A549 (cell line): ENCODE measurements around the gene ITSN1. TPM values are rescaled to one million over a fixed set of nuclear protein-coding genes. Genes with fewer than 3 reads are reported as not detected.

Experiments
- ATAC-seq, 2 experiments: fragments of 200-7000 bp in 1 of 2; fragments of >200 bp in 1 of 2; cut with Nextera tagmentation in 1 of 2; cut with Tn5 transposase in 1 of 2; 3 replicates each; pipeline versions ENCODE4 v1.8.0 to v1.9.1; 2018 to 2020; ENCODE audit warnings: mild to moderate bottlenecking in 1 of 2, moderate library complexity in 1 of 2
- CTCF ChIA-PET: fragments of 300-600 bp; sonication (Branson Sonifier 250); formaldehyde crosslinking; extraction: SDS; loops from one replicate; lab custom pipeline; 2021; ENCODE audit warnings: antibody characterized with exemption, inconsistent platforms; lab: Yijun Ruan, JAX
- POLR2A ChIA-PET: fragments of 350-600 bp; formaldehyde crosslinking; extraction: SDS; loops from one replicate; lab custom pipeline; 2021; ENCODE audit warnings: antibody characterized with exemption, inconsistent platforms; lab: Yijun Ruan, JAX
- DNase-seq, 2 experiments: peaks; one replicate each; pipeline versions ENCODE4 v3.0.0 to v3.0.0-alpha.2; 2011 to 2016; ENCODE audit warnings: low read depth in 1 of 2, low spot score in 1 of 2
- FAIRE-seq: peaks from 2 replicates; lab custom pipeline; 2011; peaks lifted over from hg19 to GRCh38; lab: Jason Lieb, UNC
- H3K27ac ChIP-seq, 2 experiments: fragments of >200 bp; sonication (Bioruptor Twin); formaldehyde crosslinking; 3 replicates each; pipeline ENCODE4 v1.5.1; 2016 to 2017
- H3K4me1 ChIP-seq: fragments of >200 bp; sonication (Bioruptor Twin); formaldehyde crosslinking; 3 replicates; pipeline ENCODE4 v1.6.1; 2016
- H3K4me2 ChIP-seq: fragments of >200 bp; sonication (Bioruptor Twin); formaldehyde crosslinking; 3 replicates; pipeline ENCODE4 v1.6.1; 2016
- H3K4me3 ChIP-seq: fragments of >200 bp; sonication (Bioruptor Twin); formaldehyde crosslinking; 3 replicates; pipeline ENCODE4 v1.5.1; 2016
- H3K9me3 ChIP-seq: fragments of >200 bp; sonication (Bioruptor Twin); formaldehyde crosslinking; 3 replicates; pipeline ENCODE4 v1.6.1; 2016
- BHLHE40 ChIP-seq: IDR thresholded peaks from 2 replicates; pipeline ENCODE4 v1.6.1; 2012; ENCODE audit warnings: low read depth, low read length, inconsistent platforms
- CBX2 ChIP-seq: fragments of 200-600 bp; sonication (generic); IDR thresholded peaks from 2 replicates; pipeline ENCODE4 v1.6.1; 2016; ENCODE audit warnings: low read depth, mild to moderate bottlenecking, borderline replicate concordance
- CHD4 ChIP-seq: fragments of 200-600 bp; sonication (generic); IDR thresholded peaks from 2 replicates; pipeline ENCODE4 v1.6.1; 2016; ENCODE audit warnings: antibody characterized with exemption, mild to moderate bottlenecking, borderline replicate concordance
- CTCF ChIP-seq: fragments of >200 bp; sonication (Bioruptor Twin); formaldehyde crosslinking; IDR thresholded peaks from 3 replicates; pipeline ENCODE4 v1.5.1; 2016
- EP300 ChIP-seq, 2 experiments: fragments of >200 bp; sonication (Bioruptor Twin); formaldehyde crosslinking; IDR thresholded peaks; 2 replicates in 1 of 2; 3 replicates in 1 of 2; pipeline ENCODE4 v1.6.1; 2016 to 2017
- FOSL2 ChIP-seq, 2 experiments: fragments of 450-650 bp in 1 of 2; fragments of >200 bp in 1 of 2; sonication (Bioruptor Twin) in 1 of 2; formaldehyde crosslinking; IDR thresholded peaks; 2 replicates each; pipeline versions ENCODE4 v1.5.0 to v1.6.1; 2016 to 2020; ENCODE audit warnings: mild to moderate bottlenecking in 1 of 2, moderate library complexity in 1 of 2
- GATA3 ChIP-seq: IDR thresholded peaks from 2 replicates; pipeline ENCODE4 v1.6.1; 2012; ENCODE audit warnings: borderline replicate concordance
- HEYL ChIP-seq: fragments of 250-450 bp; sonication (Bioruptor Pico); IDR thresholded peaks from 2 replicates; pipeline ENCODE4 v1.8.0; 2021; ENCODE audit warnings: mild to moderate bottlenecking, moderate library complexity
- HOXB13 ChIP-seq: fragments of 250-450 bp; sonication (Bioruptor Pico); IDR thresholded peaks from 2 replicates; pipeline ENCODE4 v1.5.0; 2020; ENCODE audit warnings: low read depth, mild to moderate bottlenecking, moderate library complexity
- JUN ChIP-seq, 2 experiments: fragments of >200 bp; sonication (Bioruptor Twin); formaldehyde crosslinking; IDR thresholded peaks; 2 replicates in 1 of 2; 3 replicates in 1 of 2; pipeline ENCODE4 v1.6.1; 2016 to 2017
- KDM5A ChIP-seq: fragments of 200-600 bp; sonication (generic); IDR thresholded peaks from 2 replicates; pipeline ENCODE4 v1.6.1; 2016; ENCODE audit warnings: antibody characterized with exemption, mild to moderate bottlenecking
- MAFK ChIP-seq: fragments of 450-650 bp; IDR thresholded peaks from 2 replicates; pipeline ENCODE4 v1.6.1; 2014; ENCODE audit not compliant: partially characterized antibody
- NPAS2 ChIP-seq: fragments of 250-450 bp; sonication (Bioruptor Pico); IDR thresholded peaks from 2 replicates; pipeline ENCODE4 v1.8.0; 2022; ENCODE audit warnings: mild to moderate bottlenecking, moderate library complexity, borderline replicate concordance
- PHF8 ChIP-seq: fragments of 200-600 bp; sonication (generic); IDR thresholded peaks from 2 replicates; pipeline ENCODE4 v1.6.1; 2016; ENCODE audit warnings: low read depth, mild to moderate bottlenecking, antibody characterized with exemption, moderate library complexity, borderline replicate concordance
- RAD21 ChIP-seq, 2 experiments: fragments of >200 bp in 1 of 2; sonication (Bioruptor Twin) in 1 of 2; formaldehyde crosslinking in 1 of 2; IDR thresholded peaks in 1 of 2; conservative IDR thresholded peaks in 1 of 2; 2 replicates in 1 of 2; 3 replicates in 1 of 2; pipeline ENCODE4 v1.6.1; 2012 to 2018; ENCODE audit warnings: inconsistent platforms in 1 of 2
- RNF2 ChIP-seq: fragments of 200-600 bp; sonication (generic); IDR thresholded peaks from 2 replicates; pipeline ENCODE4 v1.6.1; 2016; ENCODE audit warnings: low read depth, mild to moderate bottlenecking, antibody characterized with exemption, moderate library complexity, borderline replicate concordance
- USF2 ChIP-seq: fragments of 450-650 bp; IDR thresholded peaks from 2 replicates; pipeline ENCODE4 v1.6.1; 2014; ENCODE audit warnings: antibody characterized with exemption
- ZC3H11A ChIP-seq: fragments of 450-650 bp; IDR thresholded peaks from 2 replicates; pipeline ENCODE4 v1.6.1; 2014; ENCODE audit warnings: antibody characterized with exemption, mild to moderate bottlenecking
- ZNF302 ChIP-seq: fragments of 250-450 bp; sonication (Bioruptor Pico); IDR thresholded peaks from 2 replicates; pipeline ENCODE4 v1.9.0; 2021; ENCODE audit warnings: inconsistent platforms, mild to moderate bottlenecking, moderate library complexity
- WGBS: methylation state at CpG from one replicate; pipeline ENCODE4 v1.1.6; 2017; ENCODE audit errors: missing lambda C conversion rate; 5-methylcytosine and 5-hydroxymethylcytosine counted together
- polyA plus RNA-seq, 4 experiments: library from polyadenylated mRNA; depleted of rRNA in 3 of 4; stranded (reverse); fragments of >200 nt; fragmentation: RNase III in 1 of 4; extraction: RNeasy Plus Mini Kit Qiagen cat#74134 plus additional on column Dnase treatment in 1 of 4; gene quantifications; 2 replicates in 3 of 4; 3 replicates in 1 of 4; pipeline ENCODE4 v1.2.3, GENCODE V29; 2011 to 2017
- TF ChIP-seq, protein P1 (sequence below): fragments of 250-450 bp; sonication (Bioruptor Pico); IDR thresholded peaks from 2 replicates; pipeline ENCODE4 v1.5.0; 2021; ENCODE audit warnings: mild to moderate bottlenecking, moderate library complexity, borderline replicate concordance
- TF ChIP-seq, protein P2 (sequence below): IDR thresholded peaks from 2 replicates; pipeline ENCODE4 v1.6.1; 2012
- TF ChIP-seq, protein P3 (sequence below): fragments of 200-600 bp; sonication (generic); IDR thresholded peaks from 2 replicates; pipeline ENCODE4 v1.6.1; 2016; ENCODE audit warnings: antibody characterized with exemption, mild to moderate bottlenecking, moderate library complexity

ITSN1 gene
- polyA plus RNA-seq, 2 of the 4 experiments (the other 2 are of a cell fraction): 15.2 to 23.7 TPM

- TF ChIP-seq, protein P1, sequence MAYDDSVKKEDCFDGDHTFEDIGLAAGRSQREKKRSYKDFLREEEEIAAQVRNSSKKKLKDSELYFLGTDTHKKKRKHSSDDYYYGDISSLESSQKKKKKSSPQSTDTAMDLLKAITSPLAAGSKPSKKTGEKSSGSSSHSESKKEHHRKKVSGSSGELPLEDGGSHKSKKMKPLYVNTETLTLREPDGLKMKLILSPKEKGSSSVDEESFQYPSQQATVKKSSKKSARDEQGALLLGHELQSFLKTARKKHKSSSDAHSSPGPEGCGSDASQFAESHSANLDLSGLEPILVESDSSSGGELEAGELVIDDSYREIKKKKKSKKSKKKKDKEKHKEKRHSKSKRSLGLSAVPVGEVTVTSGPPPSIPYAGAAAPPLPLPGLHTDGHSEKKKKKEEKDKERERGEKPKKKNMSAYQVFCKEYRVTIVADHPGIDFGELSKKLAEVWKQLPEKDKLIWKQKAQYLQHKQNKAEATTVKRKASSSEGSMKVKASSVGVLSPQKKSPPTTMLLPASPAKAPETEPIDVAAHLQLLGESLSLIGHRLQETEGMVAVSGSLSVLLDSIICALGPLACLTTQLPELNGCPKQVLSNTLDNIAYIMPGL: no peak
- TF ChIP-seq HEYL (CRISPR knock-in tag) (no peak), ZC3H11A (no peak)
These were observed 97.4 kb downstream of the ITSN1 start (continued) for GRCh38 chr21:33739701-33740100.

DNA sequence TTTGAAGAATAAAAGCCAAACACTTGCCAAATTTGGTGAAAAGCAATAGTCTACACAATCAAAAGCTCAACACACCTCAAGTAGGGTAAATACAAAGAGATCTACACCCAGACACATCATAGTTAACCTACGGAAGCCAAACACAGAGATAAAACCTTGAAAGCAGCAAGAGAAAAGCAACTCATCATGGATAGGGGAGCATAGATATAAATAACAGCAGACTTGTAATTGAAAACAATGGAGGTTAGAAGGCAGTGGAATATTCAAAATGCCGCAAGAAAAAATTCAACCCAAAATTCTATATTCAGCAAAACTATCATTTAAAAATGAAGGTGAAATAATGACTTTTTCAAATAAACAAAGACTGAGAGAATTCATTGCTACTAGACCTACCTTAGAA, 105.1 kb downstream of the ITSN1 start:
- ChIA-PET CTCF (interaction anchor here (1.3 kb wide), 1 partner anchor 27 kb away, joined by 3 read pairs; no protein-coding TSS in a partner anchor), POLR2A (no interaction called here)
- H3K27ac ChIP-seq: no peak overlapping the region
- ATAC-seq (no peak), FAIRE-seq (no peak), DNase-seq (no peak)
- H3K9me3 ChIP-seq: peaks cover 14% of the 10 kb centered on the region; the same call in 2 of the 3 replicates
- H3K4me3 ChIP-seq: no peak overlapping the region
- no peak for TF ChIP-seq PHF8
- TF ChIP-seq ZNF302 (CRISPR knock-in tag): no peak
- TF ChIP-seq KDM5A: no peak
- TF ChIP-seq GATA3: no peak
- TF ChIP-seq EP300 (IDR thresholded peaks at IDR 0.05): no peak
- no peak for TF ChIP-seq BHLHE40
- no peak for TF ChIP-seq CHD4
- TF ChIP-seq HOXB13: no peak
- TF ChIP-seq FOSL2 (IDR thresholded peaks at IDR 0.05): no peak
- TF ChIP-seq FOSL2 (CRISPR knock-in tag; IDR thresholded peaks at IDR 0.05): no peak
- TF ChIP-seq CBX2: no peak
- no peak for TF ChIP-seq RNF2
- TF ChIP-seq RAD21 (conservative IDR thresholded peaks at IDR 0.05 in 1 of 2, IDR thresholded peaks at IDR 0.05 in 1 of 2): no peak
- no peak overlapping the region for H3K4me2 ChIP-seq
- WGBS: 94% methylated on average over 2 of the region's 2 CpGs
- no peaks in the 10 kb centered on the region for H3K4me1 ChIP-seq

- no peak for DNase-seq
- H3K4me2 ChIP-seq: no peak overlapping the region
- POLR2A ChIA-PET: no interaction called here
- peaks cover 14% of the 10 kb centered on the region; the same call in 2 of the 3 replicates for H3K9me3 ChIP-seq
- no peak for TF ChIP-seq USF2
- no peak for TF ChIP-seq BHLHE40
- TF ChIP-seq, protein P2, sequence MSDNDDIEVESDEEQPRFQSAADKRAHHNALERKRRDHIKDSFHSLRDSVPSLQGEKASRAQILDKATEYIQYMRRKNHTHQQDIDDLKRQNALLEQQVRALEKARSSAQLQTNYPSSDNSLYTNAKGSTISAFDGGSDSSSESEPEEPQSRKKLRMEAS: no peak
- TF ChIP-seq, protein P3, sequence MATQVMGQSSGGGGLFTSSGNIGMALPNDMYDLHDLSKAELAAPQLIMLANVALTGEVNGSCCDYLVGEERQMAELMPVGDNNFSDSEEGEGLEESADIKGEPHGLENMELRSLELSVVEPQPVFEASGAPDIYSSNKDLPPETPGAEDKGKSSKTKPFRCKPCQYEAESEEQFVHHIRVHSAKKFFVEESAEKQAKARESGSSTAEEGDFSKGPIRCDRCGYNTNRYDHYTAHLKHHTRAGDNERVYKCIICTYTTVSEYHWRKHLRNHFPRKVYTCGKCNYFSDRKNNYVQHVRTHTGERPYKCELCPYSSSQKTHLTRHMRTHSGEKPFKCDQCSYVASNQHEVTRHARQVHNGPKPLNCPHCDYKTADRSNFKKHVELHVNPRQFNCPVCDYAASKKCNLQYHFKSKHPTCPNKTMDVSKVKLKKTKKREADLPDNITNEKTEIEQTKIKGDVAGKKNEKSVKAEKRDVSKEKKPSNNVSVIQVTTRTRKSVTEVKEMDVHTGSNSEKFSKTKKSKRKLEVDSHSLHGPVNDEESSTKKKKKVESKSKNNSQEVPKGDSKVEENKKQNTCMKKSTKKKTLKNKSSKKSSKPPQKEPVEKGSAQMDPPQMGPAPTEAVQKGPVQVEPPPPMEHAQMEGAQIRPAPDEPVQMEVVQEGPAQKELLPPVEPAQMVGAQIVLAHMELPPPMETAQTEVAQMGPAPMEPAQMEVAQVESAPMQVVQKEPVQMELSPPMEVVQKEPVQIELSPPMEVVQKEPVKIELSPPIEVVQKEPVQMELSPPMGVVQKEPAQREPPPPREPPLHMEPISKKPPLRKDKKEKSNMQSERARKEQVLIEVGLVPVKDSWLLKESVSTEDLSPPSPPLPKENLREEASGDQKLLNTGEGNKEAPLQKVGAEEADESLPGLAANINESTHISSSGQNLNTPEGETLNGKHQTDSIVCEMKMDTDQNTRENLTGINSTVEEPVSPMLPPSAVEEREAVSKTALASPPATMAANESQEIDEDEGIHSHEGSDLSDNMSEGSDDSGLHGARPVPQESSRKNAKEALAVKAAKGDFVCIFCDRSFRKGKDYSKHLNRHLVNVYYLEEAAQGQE: no peak
- no peak for TF ChIP-seq JUN (IDR thresholded peaks at IDR 0.05)
- no peak for TF ChIP-seq NPAS2
- no peak for TF ChIP-seq MAFK
- TF ChIP-seq CTCF: no peak
- CTCF ChIA-PET: interaction anchor here (0.9 kb wide), 1 partner anchor 57 kb away, joined by 3 read pairs; no protein-coding TSS in a partner anchor
- no peak for FAIRE-seq
- ATAC-seq: no peak
- no peak overlapping the region for H3K27ac ChIP-seq
- WGBS: 94% methylated on average over 3 of the region's 3 CpGs
- no peak overlapping the region for H3K4me3 ChIP-seq
- H3K4me1 ChIP-seq: no peaks in the 10 kb centered on the region
These were observed 106.6 kb downstream of the ITSN1 start for GRCh38 chr21:33748903-33749302.
